Prostate gland (tissue), 2 donors: Measurements from ENCODE around the gene C3orf80. TPM values are rescaled to one million over a fixed set of nuclear protein-coding genes. Genes with fewer than 3 reads are reported as not detected.
"Not testable (repeated sequence)": the region's sequence is repeated elsewhere in the genome, so short reads cannot be mapped to it uniquely, and the experiment has no call there.

Source experiments
- DNase-seq: peaks from one replicate; pipeline ENCODE4 v3.0.0-alpha.2; 2019; ENCODE audit warnings: low spot score
- H3K27ac ChIP-seq, 2 donors: fragments of 200-600 bp; sonication (generic); 2 replicates each; pipeline ENCODE4 v1.5.1; 2017 to 2019
- H3K27me3 ChIP-seq: fragments of 200-600 bp; sonication (generic); replicated peaks from 2 replicates; pipeline ENCODE4 v1.5.1; 2019; ENCODE audit not compliant: insufficient read depth
- H3K36me3 ChIP-seq, 2 donors: fragments of 200-600 bp; sonication (generic); 1 replicate in 1 of 2; 2 replicates in 1 of 2; pipeline versions ENCODE4 v1.5.1 to v1.8.1; 2017 to 2019
- H3K4me1 ChIP-seq: fragments of 200-600 bp; sonication (generic); replicated peaks from 2 replicates; pipeline ENCODE4 v1.5.1; 2019
- H3K4me3 ChIP-seq, 2 donors: fragments of 200-600 bp; sonication (generic); 2 replicates each; pipeline ENCODE4 v1.5.1; 2017 to 2019
- H3K9me3 ChIP-seq: fragments of 200-600 bp; sonication (generic); 2 replicates; pipeline ENCODE4 v1.5.1; 2017
- CTCF ChIP-seq, 4 experiments: fragments of 200-600 bp in 2 of 4; fragments of 450-650 bp in 2 of 4; sonication (generic) in 2 of 4; IDR thresholded peaks; 1 replicate in 3 of 4; 2 replicates in 1 of 4; pipeline ENCODE4 v1.5.1; 2016 to 2019; ENCODE audit warnings: antibody characterized with exemption in 4 of 4, mild to moderate bottlenecking in 2 of 4, moderate library complexity in 2 of 4
- POLR2A ChIP-seq: fragments of 450-650 bp; IDR thresholded peaks from one replicate; pipeline ENCODE4 v1.6.1; 2016; ENCODE audit warnings: antibody characterized with exemption, mild to moderate bottlenecking
- POLR2AphosphoS5 ChIP-seq: sonication (generic); formaldehyde crosslinking; IDR thresholded peaks from one replicate; pipeline ENCODE4 v1.6.1; 2017; ENCODE audit warnings: antibody characterized with exemption
- WGBS: methylation state at CpG from one replicate; pipeline ENCODE4 v1.1.5; 2018; 5-methylcytosine and 5-hydroxymethylcytosine counted together
- intact Hi-C: fragments of 100-400 bp; cut with DNase I; formaldehyde crosslinking; loops from one replicate; pipeline ENCODE4 v1.14.2; 2022
- total RNA-seq, 2 donors: library from RNA; depleted of rRNA; stranded (reverse); fragments of >200 nt; gene quantifications; one replicate each; pipeline ENCODE4 v1.1.0, GENCODE V29; 2016

Gene C3orf80
- under 1 TPM; 0.41 to 0.68 TPM for total RNA-seq

GRCh38 chr3:160225176-160226025 lies at the start of gene C3orf80:
Gene C3orf80, plus strand, starts transcription at chr3:160225422. Its CDS starts 214 bp downstream, at chr3:160225636.
- H3K27ac ChIP-seq: no peak within 1 kb of the TSS
- intact Hi-C loops: no loop called here

GRCh38 chr3:160176923-160177322 lies 48.3 kb upstream of the C3orf80 start:
- Histone ChIP-seq H3K27ac (no peak overlapping the region), H3K4me3 (no peak overlapping the region), H3K36me3 (no peaks in the 10 kb centered on the region), H3K27me3 (no peaks in the 10 kb centered on the region), H3K9me3 (no peaks in the 10 kb centered on the region), H3K4me1 (peaks cover 9% of the 10 kb centered on the region)
- DNase-seq: no peak
- intact Hi-C loops: no loop called here
- TF ChIP-seq POLR2AphosphoS5 (no peak), POLR2A (no peak), CTCF (IDR thresholded peaks at IDR 0.05) (no peak)

More at GRCh38 chr3:160225176-160226025, at the start of gene C3orf80:
- WGBS: under 1% methylated on average over 24 of the region's 104 CpGs
- no peak for DNase-seq
- Histone ChIP-seq H3K36me3 (no peaks in the 10 kb centered on the region), H3K27me3 (no peaks in the 10 kb centered on the region), H3K9me3 (no peaks in the 10 kb centered on the region), H3K4me3 (peak within 1 kb of the TSS; percentile 34 to 37), H3K4me1 (no peaks in the 10 kb centered on the region)
- TF ChIP-seq POLR2AphosphoS5: no peak
- no peak for TF ChIP-seq POLR2A
- TF ChIP-seq CTCF (IDR thresholded peaks at IDR 0.05): no peak

- H3K9me3 ChIP-seq, H3K4me3 ChIP-seq, intact Hi-C loops, H3K36me3 ChIP-seq, H3K27ac ChIP-seq, H3K4me1 ChIP-seq, H3K27me3 ChIP-seq, DNase-seq: not testable (repeated sequence)
- WGBS: 97% methylated on average over 24 of the region's 35 CpGs
These were observed 46.6 kb upstream of the C3orf80 start for GRCh38 chr3:160178661-160179060.

GRCh38 chr3:160179403-160179802 lies 45.8 kb upstream of the C3orf80 start:
- H3K4me1 ChIP-seq, H3K36me3 ChIP-seq, DNase-seq, H3K4me3 ChIP-seq, intact Hi-C loops, H3K27me3 ChIP-seq, H3K27ac ChIP-seq, H3K9me3 ChIP-seq: not testable (repeated sequence)
- WGBS: 95% methylated on average over 3 of the region's 4 CpGs

GRCh38 chr3:160179906-160180305 lies 45.3 kb upstream of the C3orf80 start:
- H3K4me1 ChIP-seq: peaks cover 9% of the 10 kb centered on the region
- H3K27ac ChIP-seq: no peak overlapping the region
- DNase-seq: no peak
- no peaks in the 10 kb centered on the region for H3K9me3 ChIP-seq
- no peak overlapping the region for H3K4me3 ChIP-seq
- intact Hi-C loops: no loop called here
- no peaks in the 10 kb centered on the region for H3K27me3 ChIP-seq
- TF ChIP-seq POLR2AphosphoS5 (no peak), POLR2A (no peak), CTCF (IDR thresholded peaks at IDR 0.05) (no peak)
- WGBS: 40% methylated on average over 2 of the region's 2 CpGs
- H3K36me3 ChIP-seq: no peaks in the 10 kb centered on the region

GRCh38 chr3:160180581-160181216 lies 44.5 kb upstream of the C3orf80 start:
- WGBS: 2% methylated on average over 11 of the region's 11 CpGs
- peaks cover 9% of the 10 kb centered on the region for H3K4me1 ChIP-seq
- no peak overlapping the region for H3K27ac ChIP-seq
- intact Hi-C loops: no loop called here
- no peak for TF ChIP-seq POLR2AphosphoS5
- TF ChIP-seq CTCF (IDR thresholded peaks at IDR 0.05): no peak
- TF ChIP-seq POLR2A: no peak
- H3K4me3 ChIP-seq: no peak overlapping the region
- no peaks in the 10 kb centered on the region for H3K36me3 ChIP-seq
- no peaks in the 10 kb centered on the region for H3K27me3 ChIP-seq
- H3K9me3 ChIP-seq: no peaks in the 10 kb centered on the region
- peak; percentile 34 for DNase-seq
